Activated gamma-delta T cell (primary cell): ENCODE results near the gene CAPN2.

Experiments used
- DNase-seq: peaks from one replicate; lab custom pipeline; 2025; lab: John Stamatoyannopoulos, UW

Gene CAPN2

GRCh38 chr1:223702735-223703667 is 9.3 kb upstream of the CAPN2 start:
- DNase-seq = no peak

GRCh38 chr1:223703668-223704013 is 8.7 kb upstream of the CAPN2 start:
- no peak for DNase-seq

GRCh38 chr1:223704921-223705878 is 7.1 kb upstream of the CAPN2 start:
- no peak for DNase-seq

- no peak for DNase-seq
Measured at GRCh38 chr1:223706077-223706973, 6.0 kb upstream of the CAPN2 start.

GRCh38 chr1:223707256-223708000 is 4.9 kb upstream of the CAPN2 start:
- no peak for DNase-seq

GRCh38 chr1:223708001-223708359 is 4.4 kb upstream of the CAPN2 start:
- DNase-seq = no peak

GRCh38 chr1:223708651-223709268 is 3.6 kb upstream of the CAPN2 start:
- DNase-seq = no peak

- DNase-seq = no peak
Measured at GRCh38 chr1:223709598-223709997, 2.7 kb upstream of the CAPN2 start.

GRCh38 chr1:223710179-223711133 is 1.9 kb upstream of the CAPN2 start:
- DNase-seq = no peak

GRCh38 chr1:223711173-223711572 is 1.2 kb upstream of the CAPN2 start:
- no peak for DNase-seq

GRCh38 chr1:223711747-223712193 is 569 bp upstream of the CAPN2 start:
- DNase-seq = no peak

GRCh38 chr1:223712850-223713474 is 623 bp downstream of the CAPN2 start:
- DNase-seq = peak; percentile 52

- DNase-seq = no peak
Measured at GRCh38 chr1:223713546-223714420, 1.4 kb downstream of the CAPN2 start.

- no peak for DNase-seq
Measured at GRCh38 chr1:223714421-223714724, 2.0 kb downstream of the CAPN2 start.

- no peak for DNase-seq
Measured at GRCh38 chr1:223714849-223715603, 2.7 kb downstream of the CAPN2 start.

GRCh38 chr1:223715604-223716172 is 3.3 kb downstream of the CAPN2 start:
- no peak for DNase-seq

- DNase-seq = no peak
Measured at GRCh38 chr1:223716302-223716862, 4.0 kb downstream of the CAPN2 start.
